Natural killer cell (primary cell): ENCODE measurements around the gene PPDPF. TPM values are rescaled to one million over a fixed set of nuclear protein-coding genes. Genes with fewer than 3 reads are reported as not detected.

Experiments
- ATAC-seq, 3 donors: fragments of 150-1000 bp in 2 of 3; fragments of 200-7000 bp in 1 of 3; cut with Tn5 transposase; 1 replicate in 1 of 3; 2 replicates in 2 of 3; pipeline ENCODE4 v1.10.0; 2021; ENCODE audit warnings: mild to moderate bottlenecking in 2 of 3, moderate library complexity in 2 of 3
- DNase-seq, 2 donors: peaks; one replicate each; pipeline versions ENCODE4 v3.0.0 to v3.0.0-alpha.2; 2013 to 2021; ENCODE audit warnings: mixed read lengths in 1 of 2
- H3K27ac ChIP-seq: one replicate; pipeline ENCODE4 v1.5.1; 2013; ENCODE audit warnings: mild to moderate bottlenecking, low read length
- H3K27me3 ChIP-seq: one replicate; pipeline ENCODE4 v1.6.1; 2013; ENCODE audit warnings: low read length; ENCODE audit not compliant: control insufficient read depth, insufficient read depth
- H3K36me3 ChIP-seq: one replicate; pipeline ENCODE4 v1.6.1; 2013; ENCODE audit warnings: low read length; ENCODE audit not compliant: control insufficient read depth, insufficient read depth
- H3K4me1 ChIP-seq: one replicate; pipeline ENCODE4 v1.6.1; 2013; ENCODE audit warnings: low read length; ENCODE audit not compliant: control insufficient read depth, insufficient read depth
- H3K4me3 ChIP-seq: one replicate; pipeline ENCODE4 v1.5.1; 2013; ENCODE audit warnings: low read length
- H3K9me3 ChIP-seq: one replicate; pipeline ENCODE4 v1.6.1; 2013; ENCODE audit warnings: low read length; ENCODE audit not compliant: control insufficient read depth, insufficient read depth
- H3K27ac Mint-ChIP-seq, 2 donors: one replicate each; pipeline ENCODE4 v1.8.0; 2022; ENCODE audit warnings: mild to moderate bottlenecking in 2 of 2, mixed read lengths in 2 of 2, moderate library complexity in 1 of 2
- H3K27me3 Mint-ChIP-seq, 2 donors: one replicate each; pipeline ENCODE4 v1.8.0; 2022; ENCODE audit warnings: low read depth in 2 of 2, mixed read lengths in 2 of 2
- H3K36me3 Mint-ChIP-seq: one replicate; pipeline ENCODE4 v1.8.0; 2022; ENCODE audit warnings: mixed read lengths
- H3K4me1 Mint-ChIP-seq, 2 donors: one replicate each; pipeline ENCODE4 v1.8.0; 2022; ENCODE audit warnings: mixed read lengths in 2 of 2
- H3K4me3 Mint-ChIP-seq: one replicate; pipeline ENCODE4 v1.8.0; 2022; ENCODE audit warnings: mild to moderate bottlenecking, moderate library complexity, mixed read lengths
- H3K9me3 Mint-ChIP-seq, 2 donors: one replicate each; pipeline ENCODE4 v1.8.0; 2022; ENCODE audit warnings: mixed read lengths in 2 of 2
- WGBS: methylation state at CpG from one replicate; pipeline ENCODE4 v1.1.7; 2013; ENCODE audit warnings: missing lambda C conversion rate; ENCODE audit not compliant: insufficient coverage; 5-methylcytosine and 5-hydroxymethylcytosine counted together
- intact Hi-C: fragments of 100-400 bp; cut with micrococcal nuclease; formaldehyde crosslinking; loops from one replicate; pipeline ENCODE4 v1.14.2; 2022
- total RNA-seq, 4 donors: library from RNA; stranded (reverse); fragments of 120-200 nt in 1 of 4; gene quantifications; one replicate each; pipeline versions ENCODE4 v1.2.3 to v1.2.4, GENCODE V29; 2013 to 2022
- TF ChIP-seq, protein P1 (sequence below): fragments of 200-600 bp; IDR thresholded peaks from one replicate; pipeline ENCODE4 v1.8.0; 2022; ENCODE audit warnings: antibody characterized with exemption

The PPDPF gene
- total RNA-seq, 3 donors from 2014 or later (not counting 1 experiment from before 2014, with no cell fraction given): 95.5 to 197 (median 159) TPM

DNA sequence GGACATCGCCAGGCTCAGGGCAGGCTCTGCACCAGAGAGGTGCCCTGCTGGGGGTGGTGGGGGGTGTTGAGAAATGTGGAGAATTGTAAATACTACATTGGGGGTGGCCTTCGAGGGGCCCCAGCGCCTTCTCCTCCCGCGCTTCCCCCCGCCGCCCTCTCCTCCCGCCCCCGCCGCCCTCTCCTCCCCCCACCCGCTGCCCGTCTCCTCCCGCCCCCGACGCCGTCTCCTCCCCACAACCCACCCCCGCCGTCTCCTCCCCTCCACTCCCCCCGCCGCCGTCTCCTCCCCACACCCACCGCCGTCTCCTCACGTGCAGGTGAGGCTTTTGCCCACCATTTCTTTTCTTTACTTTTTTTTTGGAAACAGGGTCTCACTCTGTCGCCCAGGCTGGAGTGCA, 28.5 kb downstream of the PPDPF start:
- H3K36me3 Mint-ChIP-seq: no peaks in the 10 kb centered on the region
- TF ChIP-seq, protein P1, sequence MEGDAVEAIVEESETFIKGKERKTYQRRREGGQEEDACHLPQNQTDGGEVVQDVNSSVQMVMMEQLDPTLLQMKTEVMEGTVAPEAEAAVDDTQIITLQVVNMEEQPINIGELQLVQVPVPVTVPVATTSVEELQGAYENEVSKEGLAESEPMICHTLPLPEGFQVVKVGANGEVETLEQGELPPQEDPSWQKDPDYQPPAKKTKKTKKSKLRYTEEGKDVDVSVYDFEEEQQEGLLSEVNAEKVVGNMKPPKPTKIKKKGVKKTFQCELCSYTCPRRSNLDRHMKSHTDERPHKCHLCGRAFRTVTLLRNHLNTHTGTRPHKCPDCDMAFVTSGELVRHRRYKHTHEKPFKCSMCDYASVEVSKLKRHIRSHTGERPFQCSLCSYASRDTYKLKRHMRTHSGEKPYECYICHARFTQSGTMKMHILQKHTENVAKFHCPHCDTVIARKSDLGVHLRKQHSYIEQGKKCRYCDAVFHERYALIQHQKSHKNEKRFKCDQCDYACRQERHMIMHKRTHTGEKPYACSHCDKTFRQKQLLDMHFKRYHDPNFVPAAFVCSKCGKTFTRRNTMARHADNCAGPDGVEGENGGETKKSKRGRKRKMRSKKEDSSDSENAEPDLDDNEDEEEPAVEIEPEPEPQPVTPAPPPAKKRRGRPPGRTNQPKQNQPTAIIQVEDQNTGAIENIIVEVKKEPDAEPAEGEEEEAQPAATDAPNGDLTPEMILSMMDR: no peak
- H3K4me3 ChIP-seq: no peak overlapping the region
- no peaks in the 10 kb centered on the region for H3K36me3 ChIP-seq
- H3K9me3 Mint-ChIP-seq: no peaks in the 10 kb centered on the region
- WGBS: 34% methylated on average over 8 of the region's 25 CpGs
- peaks cover 0 to 18% of the 10 kb centered on the region in 2 donors for H3K4me1 Mint-ChIP-seq
- DNase-seq (no peak), ATAC-seq (no peak)
- peaks cover 2% of the 10 kb centered on the region for H3K27me3 ChIP-seq
- no peak overlapping the region for H3K27ac ChIP-seq
- no peaks in the 10 kb centered on the region for H3K9me3 ChIP-seq
- H3K4me1 ChIP-seq: peaks cover 32% of the 10 kb centered on the region
- H3K27ac Mint-ChIP-seq: no peak overlapping the region
- no peak overlapping the region for H3K4me3 Mint-ChIP-seq
- intact Hi-C loops: no loop called here
- peaks cover 0 to 6% of the 10 kb centered on the region in 2 donors for H3K27me3 Mint-ChIP-seq

DNA sequence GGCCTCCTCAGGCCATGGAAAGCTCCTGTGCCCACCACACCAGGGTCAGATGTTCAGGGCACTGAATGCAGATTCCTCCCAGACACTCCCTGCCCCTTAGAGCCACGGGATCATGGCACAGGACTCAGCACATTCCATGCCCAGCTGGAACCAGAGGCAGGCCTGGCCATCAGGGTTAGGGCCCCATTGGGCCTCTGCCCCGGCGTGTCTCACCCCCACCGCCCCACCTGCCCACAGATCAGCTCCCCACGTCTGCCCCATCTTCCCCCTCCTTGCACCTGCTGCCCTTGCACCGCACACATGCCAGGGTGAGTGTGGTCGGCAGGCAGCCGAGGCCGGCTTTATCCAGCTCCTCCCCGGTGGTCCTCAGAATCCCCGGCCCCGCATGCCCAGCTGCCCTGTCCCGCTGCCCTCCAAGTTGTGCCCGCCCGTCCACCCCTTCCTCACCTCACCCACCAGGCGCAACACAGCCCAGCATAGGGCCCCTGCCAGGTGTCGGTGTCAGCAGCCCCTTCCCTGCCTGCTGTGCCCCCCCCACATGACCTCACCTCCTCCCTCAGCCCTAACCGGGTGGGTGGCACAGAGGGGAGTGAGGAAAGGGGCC, 29.2 kb downstream of the PPDPF start:
- Mint-ChIP-seq H3K9me3 (no peaks in the 10 kb centered on the region), H3K27me3 (peaks cover 0 to 6% of the 10 kb centered on the region in 2 donors), H3K36me3 (no peaks in the 10 kb centered on the region), H3K27ac (no peak overlapping the region), H3K4me1 (peaks cover 0 to 18% of the 10 kb centered on the region in 2 donors), H3K4me3 (no peak overlapping the region)
- TF ChIP-seq, protein P1: no peak
- DNase-seq: no peak
- Histone ChIP-seq H3K27ac (no peak overlapping the region), H3K27me3 (peaks cover 2% of the 10 kb centered on the region), H3K4me3 (no peak overlapping the region), H3K36me3 (no peaks in the 10 kb centered on the region), H3K4me1 (peaks cover 36% of the 10 kb centered on the region), H3K9me3 (no peaks in the 10 kb centered on the region)
- no peak for ATAC-seq
- intact Hi-C loops: loop anchor here (5.0 kb wide), 1 partner anchor 88 kb away; no protein-coding TSS in a partner anchor
- WGBS: 86% methylated on average over 18 of the region's 18 CpGs

DNA sequence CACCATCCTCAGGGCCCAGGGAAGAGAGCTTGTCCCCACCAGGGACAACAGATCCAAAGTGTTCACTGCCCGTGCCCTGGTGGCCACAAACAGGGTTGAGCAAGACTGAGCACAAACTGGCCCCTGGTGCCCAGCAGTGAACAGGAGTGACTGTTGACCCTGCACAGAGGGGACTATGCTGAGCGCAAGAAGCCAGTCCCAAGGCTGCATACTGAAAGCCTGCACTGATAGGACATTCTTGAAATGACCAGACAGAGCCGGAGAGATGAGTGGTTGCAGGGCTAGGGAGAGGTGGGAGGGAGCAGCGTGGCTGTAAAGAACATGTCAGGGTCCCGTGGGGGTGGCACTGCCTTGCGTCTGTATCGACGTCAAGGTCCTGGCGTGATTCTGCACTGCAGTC, 30.5 kb downstream of the PPDPF start:
- H3K4me3 Mint-ChIP-seq: no peak overlapping the region
- Histone ChIP-seq H3K36me3 (no peaks in the 10 kb centered on the region), H3K4me1 (peaks cover 30% of the 10 kb centered on the region), H3K27ac (no peak overlapping the region), H3K27me3 (peaks cover 2% of the 10 kb centered on the region), H3K4me3 (no peak overlapping the region), H3K9me3 (no peaks in the 10 kb centered on the region)
- H3K27me3 Mint-ChIP-seq: peaks cover 0 to 3% of the 10 kb centered on the region in 2 donors
- intact Hi-C loops: loop anchor here (5.0 kb wide), 1 partner anchor 86 kb away; no protein-coding TSS in a partner anchor
- no peak overlapping the region for H3K27ac Mint-ChIP-seq
- H3K9me3 Mint-ChIP-seq: no peaks in the 10 kb centered on the region
- WGBS: 91% methylated on average over 9 of the region's 9 CpGs
- no peak for DNase-seq
- no peak for ATAC-seq
- H3K4me1 Mint-ChIP-seq: peaks cover 0 to 18% of the 10 kb centered on the region in 2 donors
- H3K36me3 Mint-ChIP-seq: no peaks in the 10 kb centered on the region
- TF ChIP-seq, protein P1: no peak
